ENCODE data around the gene PPP1R12A. TPM values are rescaled to one million over a fixed set of nuclear protein-coding genes. Genes with fewer than 3 reads are reported as not detected.

The PPP1R12A gene
- total and polyA plus RNA-seq, 8 donors = 6.1 to 31.7 (median 14.8) TPM

DNA sequence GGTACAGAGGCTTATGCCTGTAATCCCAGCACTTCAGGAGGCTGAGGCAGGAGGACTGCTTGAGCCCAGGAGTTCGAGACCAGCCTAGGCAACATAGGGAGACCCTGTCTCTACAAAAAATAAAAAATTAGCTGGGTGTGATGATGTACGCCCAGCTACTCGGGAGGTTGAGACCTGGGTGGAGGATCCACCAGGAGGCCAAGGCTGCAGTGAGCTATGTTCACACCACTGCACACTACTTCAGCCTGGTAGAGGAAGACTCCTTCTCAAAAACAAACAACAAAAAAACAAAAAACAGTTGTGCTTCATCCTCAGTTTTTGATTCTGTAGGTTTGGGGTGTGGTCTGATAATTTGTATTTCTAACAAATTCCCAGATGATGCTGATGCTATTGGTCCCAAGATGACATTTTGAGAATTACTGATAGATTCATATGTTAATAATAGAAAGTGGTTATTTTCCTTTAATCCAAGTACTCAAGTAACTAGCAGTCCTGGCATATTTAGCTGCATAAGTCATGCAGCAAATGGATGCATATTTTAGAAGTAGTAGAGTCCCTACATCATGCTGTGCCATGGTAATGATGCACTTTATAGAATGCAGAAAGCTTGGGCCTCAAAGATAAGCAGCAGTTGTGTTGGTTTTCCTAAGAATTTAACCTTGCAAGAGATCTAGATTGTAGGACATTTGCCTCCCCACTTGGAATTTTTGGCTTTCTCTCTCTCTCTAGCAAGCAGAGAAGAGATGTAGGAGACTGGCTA lies 168.0 kb downstream of the PPP1R12A start:
- no peak for ATAC-seq
- Histone ChIP-seq H3K9me3 (no peaks in the 10 kb centered on the region), H3K27ac (no peak overlapping the region), H3K36me3 (no peaks in the 10 kb centered on the region), H3K4me3 (no peak overlapping the region), H3K27me3 (no peaks in the 10 kb centered on the region), H3K4me1 (no peaks in the 10 kb centered on the region)
- intact Hi-C loops (cut with DNase I) = no loop called here
- TF ChIP-seq, protein P1, sequence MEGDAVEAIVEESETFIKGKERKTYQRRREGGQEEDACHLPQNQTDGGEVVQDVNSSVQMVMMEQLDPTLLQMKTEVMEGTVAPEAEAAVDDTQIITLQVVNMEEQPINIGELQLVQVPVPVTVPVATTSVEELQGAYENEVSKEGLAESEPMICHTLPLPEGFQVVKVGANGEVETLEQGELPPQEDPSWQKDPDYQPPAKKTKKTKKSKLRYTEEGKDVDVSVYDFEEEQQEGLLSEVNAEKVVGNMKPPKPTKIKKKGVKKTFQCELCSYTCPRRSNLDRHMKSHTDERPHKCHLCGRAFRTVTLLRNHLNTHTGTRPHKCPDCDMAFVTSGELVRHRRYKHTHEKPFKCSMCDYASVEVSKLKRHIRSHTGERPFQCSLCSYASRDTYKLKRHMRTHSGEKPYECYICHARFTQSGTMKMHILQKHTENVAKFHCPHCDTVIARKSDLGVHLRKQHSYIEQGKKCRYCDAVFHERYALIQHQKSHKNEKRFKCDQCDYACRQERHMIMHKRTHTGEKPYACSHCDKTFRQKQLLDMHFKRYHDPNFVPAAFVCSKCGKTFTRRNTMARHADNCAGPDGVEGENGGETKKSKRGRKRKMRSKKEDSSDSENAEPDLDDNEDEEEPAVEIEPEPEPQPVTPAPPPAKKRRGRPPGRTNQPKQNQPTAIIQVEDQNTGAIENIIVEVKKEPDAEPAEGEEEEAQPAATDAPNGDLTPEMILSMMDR (IDR thresholded peaks at IDR 0.05) = no peak
- WGBS, 2 donors = 90 to 93% methylated on average over 3 of the region's 3 CpGs
- DNase-seq = no peak
- FAIRE-seq = no peak

DNA sequence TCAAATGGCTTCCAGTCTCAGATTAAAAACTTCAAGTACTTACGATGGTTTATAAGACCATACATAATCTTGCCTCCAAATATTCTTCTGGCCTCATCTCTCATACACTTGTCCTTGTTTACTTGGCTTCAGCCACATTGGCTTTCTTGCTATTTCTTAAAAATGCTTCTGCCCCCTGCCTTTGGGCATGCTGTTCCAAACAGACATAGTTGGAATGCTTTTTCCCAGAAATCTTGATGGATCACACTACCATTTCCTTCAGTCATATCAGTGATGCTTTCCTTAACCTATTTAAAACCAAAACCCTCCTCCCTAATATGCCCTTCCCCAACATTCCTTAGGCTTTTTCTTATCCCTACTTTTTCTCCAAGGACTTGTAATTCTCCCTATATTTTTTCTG lies 169.7 kb downstream of the PPP1R12A start:
- ATAC-seq (no peak), DNase-seq (no peak), FAIRE-seq (no peak)
- TF ChIP-seq, protein P1 (IDR thresholded peaks at IDR 0.05) = no peak
- no peaks in the 10 kb centered on the region for H3K4me1 ChIP-seq
- H3K9me3 ChIP-seq = no peaks in the 10 kb centered on the region
- intact Hi-C loops (cut with DNase I) = no loop called here
- 80 to 90% methylated on average over 1 of the region's 1 CpG for WGBS, 2 donors
- no peak overlapping the region for H3K27ac ChIP-seq
- no peaks in the 10 kb centered on the region for H3K27me3 ChIP-seq
- H3K4me3 ChIP-seq = no peak overlapping the region
- no peaks in the 10 kb centered on the region for H3K36me3 ChIP-seq

DNA sequence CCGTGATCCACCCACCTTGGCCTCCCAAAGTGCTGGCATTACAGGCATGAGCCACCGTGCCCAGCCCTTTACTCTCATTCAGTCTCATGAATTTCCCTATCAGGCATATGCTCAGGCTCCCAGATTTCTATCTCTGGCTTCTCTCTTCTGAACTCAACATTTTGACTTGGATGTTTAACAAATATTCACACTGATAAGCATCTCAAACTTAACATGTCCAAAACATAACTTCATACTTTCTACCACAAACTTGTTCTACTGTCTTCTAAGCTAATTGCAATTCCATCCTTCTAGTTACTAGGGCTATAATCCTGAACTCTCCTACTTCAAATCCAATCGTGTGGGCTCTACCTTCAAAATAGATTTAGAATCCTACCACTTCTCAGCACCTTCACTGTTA lies 170.3 kb downstream of the PPP1R12A start:
- WGBS, 2 donors = 76 to 77% methylated on average over 3 of the region's 3 CpGs
- Histone ChIP-seq H3K27ac (no peak overlapping the region), H3K4me1 (no peaks in the 10 kb centered on the region), H3K27me3 (no peaks in the 10 kb centered on the region), H3K9me3 (no peaks in the 10 kb centered on the region), H3K36me3 (no peaks in the 10 kb centered on the region), H3K4me3 (no peak overlapping the region)
- intact Hi-C loops (cut with DNase I) = no loop called here
- DNase-seq = no peak
- no peak for FAIRE-seq
- ATAC-seq = no peak
- TF ChIP-seq, protein P1 (IDR thresholded peaks at IDR 0.05) = no peak

DNA sequence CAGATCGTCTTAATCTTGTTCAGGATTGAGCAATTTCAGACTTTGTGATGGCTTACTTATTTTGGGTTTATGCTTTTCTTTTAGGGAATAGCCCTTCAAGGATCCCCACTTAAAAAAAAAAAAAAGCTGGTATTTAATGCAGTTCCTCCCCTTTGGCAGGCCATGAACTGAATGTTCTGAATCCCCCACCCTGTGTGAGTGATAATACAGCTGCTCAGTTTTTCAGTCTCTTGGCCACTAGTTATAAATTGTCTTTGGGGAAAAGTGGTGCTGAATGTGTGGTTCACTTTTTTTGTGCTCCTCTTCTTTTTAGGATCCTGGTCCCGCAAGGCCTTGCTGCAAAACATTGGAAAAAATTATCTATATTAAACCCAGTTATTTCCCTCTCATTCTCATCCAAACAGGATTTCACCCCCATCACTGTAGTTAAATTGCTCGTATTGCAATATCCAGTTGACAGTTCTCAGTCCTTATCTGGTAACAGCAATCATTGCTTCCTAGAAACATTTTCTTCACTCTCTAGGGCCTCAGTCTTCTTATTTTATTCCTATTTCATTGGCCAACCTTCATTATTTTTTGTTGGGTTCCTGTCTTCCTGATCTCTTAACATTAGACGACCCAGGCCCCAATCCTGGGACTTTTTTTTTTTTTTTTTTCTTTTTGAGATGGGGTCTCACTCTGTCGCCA lies 171.0 kb downstream of the PPP1R12A start:
- WGBS, 2 donors = 77 to 79% methylated on average over 5 of the region's 5 CpGs
- no peak for FAIRE-seq
- intact Hi-C loops (cut with DNase I) = no loop called here
- TF ChIP-seq, protein P1 (IDR thresholded peaks at IDR 0.05) = no peak
- Histone ChIP-seq H3K4me3 (no peak overlapping the region), H3K36me3 (no peaks in the 10 kb centered on the region), H3K4me1 (no peaks in the 10 kb centered on the region), H3K9me3 (no peaks in the 10 kb centered on the region), H3K27me3 (no peaks in the 10 kb centered on the region), H3K27ac (no peak overlapping the region)
- no peak for DNase-seq
- ATAC-seq = peak in 1 of 4 donors; percentile 34

DNA sequence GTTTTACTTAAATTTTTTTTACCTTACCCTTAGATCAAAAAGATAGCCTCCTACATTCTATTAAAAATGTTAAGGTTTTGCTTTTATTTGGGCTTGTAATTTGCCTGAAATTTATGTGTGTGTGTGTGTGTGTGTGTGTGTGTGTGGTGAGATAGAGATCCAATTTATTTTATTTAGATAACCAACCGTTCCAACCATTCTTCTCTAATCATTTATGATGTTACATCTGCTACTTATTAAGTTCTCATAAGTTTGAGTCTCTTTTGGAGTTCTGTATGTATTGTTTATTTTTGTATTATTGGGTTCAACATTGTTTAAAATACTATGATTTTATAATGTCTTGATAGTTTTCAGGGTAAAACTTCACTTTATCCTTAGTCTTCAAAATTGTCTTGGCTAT lies 173.6 kb downstream of the PPP1R12A start:
- H3K27me3 ChIP-seq = no peaks in the 10 kb centered on the region
- TF ChIP-seq, protein P1 (IDR thresholded peaks at IDR 0.05) = no peak
- intact Hi-C loops (cut with DNase I) = no loop called here
- no peaks in the 10 kb centered on the region for H3K9me3 ChIP-seq
- no peak overlapping the region for H3K27ac ChIP-seq
- H3K4me1 ChIP-seq = no peaks in the 10 kb centered on the region
- DNase-seq (no peak), ATAC-seq (no peak), FAIRE-seq (no peak)
- no peak overlapping the region for H3K4me3 ChIP-seq
- 49 to 56% methylated on average over 1 of the region's 1 CpG for WGBS, 2 donors
- H3K36me3 ChIP-seq = no peaks in the 10 kb centered on the region
